GM19035 (cell line): Measurements from ENCODE around the gene ADCYAP1R1.

Experiments
- ATAC-seq: cut with Tn5 transposase; IDR thresholded peaks from one replicate; pipeline ENCODE4 v1.9.1; 2021; ENCODE audit not compliant: unreplicated experiment

The ADCYAP1R1 gene

GRCh38 chr7:31036924-31037323 lies 15.2 kb upstream of the ADCYAP1R1 start:
- ATAC-seq = no peak

GRCh38 chr7:31043051-31043471 lies 9.0 kb upstream of the ADCYAP1R1 start:
- ATAC-seq = no peak

- no peak for ATAC-seq
Measured at GRCh38 chr7:31044529-31044928, 7.6 kb upstream of the ADCYAP1R1 start.

GRCh38 chr7:31046723-31047122 lies 5.4 kb upstream of the ADCYAP1R1 start:
- ATAC-seq = no peak

GRCh38 chr7:31047313-31048146 lies 4.6 kb upstream of the ADCYAP1R1 start:
- ATAC-seq = no peak

- ATAC-seq = no peak
Measured at GRCh38 chr7:31049005-31049765, 2.9 kb upstream of the ADCYAP1R1 start.

GRCh38 chr7:31052487-31052840 lies 356 bp downstream of the ADCYAP1R1 start:
- no peak for ATAC-seq

- ATAC-seq = no peak
Measured at GRCh38 chr7:31052841-31053601, 913 bp downstream of the ADCYAP1R1 start.

- ATAC-seq = no peak
Measured at GRCh38 chr7:31053986-31054385, 1.9 kb downstream of the ADCYAP1R1 start.

GRCh38 chr7:31054608-31055278 lies 2.6 kb downstream of the ADCYAP1R1 start:
- ATAC-seq = no peak

GRCh38 chr7:31055471-31055870 lies 3.4 kb downstream of the ADCYAP1R1 start:
- no peak for ATAC-seq

GRCh38 chr7:31056775-31057346 lies 4.8 kb downstream of the ADCYAP1R1 start:
- ATAC-seq = no peak

- no peak for ATAC-seq
Measured at GRCh38 chr7:31058122-31058521, 6.0 kb downstream of the ADCYAP1R1 start.

GRCh38 chr7:31058688-31059087 lies 6.6 kb downstream of the ADCYAP1R1 start:
- no peak for ATAC-seq

- ATAC-seq = no peak
Measured at GRCh38 chr7:31059551-31059950, 7.4 kb downstream of the ADCYAP1R1 start.

GRCh38 chr7:31061185-31061584 lies 9.1 kb downstream of the ADCYAP1R1 start:
- ATAC-seq = no peak

- ATAC-seq = no peak
Measured at GRCh38 chr7:31062746-31063435, 10.8 kb downstream of the ADCYAP1R1 start.

- ATAC-seq = no peak
Measured at GRCh38 chr7:31065021-31065593, 13.0 kb downstream of the ADCYAP1R1 start.

GRCh38 chr7:31065840-31066239 lies 13.7 kb downstream of the ADCYAP1R1 start:
- no peak for ATAC-seq
